Keratinocyte (primary cell): ENCODE data around the gene CCDC33. TPM values are rescaled to one million over a fixed set of nuclear protein-coding genes. Genes with fewer than 3 reads are reported as not detected.

Experiments
- DNase-seq: peaks from one replicate; pipeline ENCODE4 v3.0.0-alpha.2; 2011; ENCODE audit warnings: low read depth, missing footprints, low spot score
- FAIRE-seq: peaks from 2 replicates; lab custom pipeline; 2011; peaks lifted over from hg19 to GRCh38; lab: Jason Lieb, UNC
- H2AFZ ChIP-seq: 2 replicates; pipeline ENCODE4 v1.6.0; 2012; ENCODE audit warnings: low read length, control low read depth, inconsistent platforms; ENCODE audit not compliant: control insufficient read depth
- H3K27ac ChIP-seq: 2 replicates; pipeline ENCODE4 v1.5.1; 2011; ENCODE audit warnings: low read length; ENCODE audit not compliant: control insufficient read depth, insufficient read depth
- H3K27me3 ChIP-seq: 3 replicates; pipeline ENCODE4 v1.6.0; 2011; ENCODE audit warnings: low read length; ENCODE audit not compliant: control insufficient read depth, insufficient read depth; ENCODE audit errors: extremely low read depth
- H3K36me3 ChIP-seq, 2 experiments: 2 replicates in 1 of 2; 3 replicates in 1 of 2; pipeline ENCODE4 v1.5.1; 2011; ENCODE audit warnings: low read length in 2 of 2, mild to moderate bottlenecking in 1 of 2; ENCODE audit not compliant: control insufficient read depth in 2 of 2, insufficient read depth in 2 of 2; ENCODE audit errors: extremely low read depth in 1 of 2
- H3K4me1 ChIP-seq: 3 replicates; pipeline ENCODE4 v1.5.1; 2011; ENCODE audit warnings: low read length; ENCODE audit not compliant: control insufficient read depth, insufficient read depth; ENCODE audit errors: extremely low read depth
- H3K4me2 ChIP-seq: 3 replicates; pipeline ENCODE4 v1.6.0; 2011; ENCODE audit warnings: low read depth, low read length; ENCODE audit not compliant: control insufficient read depth, insufficient read depth; ENCODE audit errors: extremely low read depth
- H3K4me3 ChIP-seq, 3 experiments: fragments of 200-600 bp in 1 of 3; sonication (generic) in 1 of 3; 2 replicates in 2 of 3; 3 replicates in 1 of 3; pipeline ENCODE4 v1.5.1; 2011 to 2016; ENCODE audit warnings: low read length in 3 of 3, mild to moderate bottlenecking in 3 of 3, control low read depth in 2 of 3, inconsistent platforms in 1 of 3, low read depth in 1 of 3, mixed read lengths in 1 of 3, mixed run types in 1 of 3, moderate library complexity in 1 of 3; ENCODE audit not compliant: control insufficient read depth in 2 of 3, insufficient read depth in 2 of 3; ENCODE audit errors: extremely low read depth in 1 of 3
- H3K79me2 ChIP-seq: 2 replicates; pipeline ENCODE4 v1.6.0; 2012; ENCODE audit warnings: low read length; ENCODE audit not compliant: control insufficient read depth, insufficient read depth
- H3K9ac ChIP-seq: 3 replicates; pipeline ENCODE4 v1.6.0; 2011; ENCODE audit warnings: low read length; ENCODE audit not compliant: control insufficient read depth, insufficient read depth; ENCODE audit errors: extremely low read depth
- H3K9me1 ChIP-seq: 3 replicates; pipeline ENCODE4 v1.6.0; 2011; ENCODE audit warnings: low read length; ENCODE audit not compliant: control insufficient read depth, insufficient read depth; ENCODE audit errors: extremely low read depth
- H3K9me3 ChIP-seq: 2 replicates; pipeline ENCODE4 v1.5.1; 2012; ENCODE audit warnings: low read depth, low read length; ENCODE audit not compliant: control insufficient read depth
- H4K20me1 ChIP-seq: 3 replicates; pipeline ENCODE4 v1.6.0; 2011; ENCODE audit warnings: low read length; ENCODE audit not compliant: control insufficient read depth, insufficient read depth; ENCODE audit errors: extremely low read depth
- EZH2 ChIP-seq: IDR thresholded peaks from one replicate; pipeline ENCODE4 v1.6.1; 2012; ENCODE audit warnings: inconsistent platforms, mild to moderate bottlenecking, low read length, moderate library complexity
- dilution Hi-C: fragments of 300-500 bp; cut with MboI; formaldehyde crosslinking; loops from one replicate; pipeline ENCODE4 v1.7.0; 2020; ENCODE audit warnings: low sequenced_read_pairs; ENCODE audit not compliant: extremely low pct_ligation_motif_present
- polyA plus RNA-seq, 5 experiments: library from polyadenylated mRNA; depleted of rRNA in 3 of 5; stranded (reverse) in 3 of 5; stranded (forward) in 1 of 5; unstranded in 1 of 5; fragments of >200 nt; gene quantifications; 1 replicate in 1 of 5; 2 replicates in 3 of 5; 3 replicates in 1 of 5; pipeline versions ENCODE4 v1.2.1 to v1.2.3, GENCODE V29; 2011 to 2012; ENCODE audit warnings: missing spikeins in 2 of 5, low read depth in 1 of 5, low replicate concordance in 1 of 5
- TF ChIP-seq, protein P1 (sequence below), 3 experiments: IDR thresholded peaks in 1 of 3; conservative IDR thresholded peaks in 1 of 3; optimal IDR thresholded peaks in 1 of 3; 2 replicates in 2 of 3; 3 replicates in 1 of 3; pipeline versions ENCODE3 to v1.5.1; 2011; ENCODE audit warnings: low read length in 3 of 3, mild to moderate bottlenecking in 3 of 3, moderate library complexity in 2 of 3, control low read depth in 1 of 3, inconsistent platforms in 1 of 3; ENCODE audit not compliant: insufficient read depth in 2 of 3; ENCODE audit errors: extremely low read depth in 1 of 3

The CCDC33 gene
- polyA plus RNA-seq, 1 donor (not counting 4 experiments of a cell fraction or from before 2014, with no cell fraction given) = not detected

DNA sequence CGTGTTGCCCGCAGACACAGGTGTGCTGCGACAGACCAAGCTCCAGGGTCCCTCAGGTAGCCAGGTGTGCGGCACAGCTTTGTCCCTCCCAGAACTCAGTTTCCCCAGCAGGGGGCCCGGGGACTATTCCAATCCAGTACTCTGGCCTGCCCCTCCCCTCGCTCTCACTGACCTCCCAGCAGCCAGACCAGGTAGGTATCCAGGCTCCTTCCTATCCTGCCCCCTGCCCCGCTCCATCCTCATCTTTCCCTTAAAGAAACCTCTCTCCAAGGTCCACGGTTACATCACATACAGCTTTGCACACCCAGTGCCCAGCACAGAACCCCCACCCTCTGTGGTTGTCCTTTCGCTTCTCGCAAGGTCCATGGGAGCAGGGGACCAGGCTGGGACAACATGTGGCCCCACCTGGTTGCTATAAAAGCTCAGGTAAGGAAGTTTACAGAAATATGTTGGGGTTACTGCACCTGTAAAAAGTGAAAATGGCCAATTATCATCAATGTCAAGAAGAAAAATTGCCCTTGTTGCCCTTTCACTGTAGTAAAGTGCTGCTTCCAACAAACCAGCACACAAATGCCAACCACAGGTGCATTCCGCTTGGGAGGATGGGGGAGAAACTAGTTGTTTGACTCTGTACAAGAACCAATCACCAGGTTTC lies 138.6 kb downstream of the CCDC33 start:
- H3K4me2 ChIP-seq = peak overlapping the region; percentile 99
- peaks cover 25% of the 10 kb centered on the region for H3K4me1 ChIP-seq
- H4K20me1 ChIP-seq = no peaks in the 10 kb centered on the region
- no peak for DNase-seq
- H3K27ac ChIP-seq = no peak overlapping the region
- no peaks in the 10 kb centered on the region for H3K9me3 ChIP-seq
- peak overlapping the region; percentile 54 for H2AFZ ChIP-seq
- dilution Hi-C loops = no loop called here
- peaks cover 4% of the 10 kb centered on the region for H3K9me1 ChIP-seq
- no peaks in the 10 kb centered on the region for H3K36me3 ChIP-seq
- H3K9ac ChIP-seq = peak overlapping the region; percentile 22
- H3K4me3 ChIP-seq = peak overlapping the region; percentile 44 to 61 (median 47)
- no peak for TF ChIP-seq EZH2
- TF ChIP-seq, protein P1, sequence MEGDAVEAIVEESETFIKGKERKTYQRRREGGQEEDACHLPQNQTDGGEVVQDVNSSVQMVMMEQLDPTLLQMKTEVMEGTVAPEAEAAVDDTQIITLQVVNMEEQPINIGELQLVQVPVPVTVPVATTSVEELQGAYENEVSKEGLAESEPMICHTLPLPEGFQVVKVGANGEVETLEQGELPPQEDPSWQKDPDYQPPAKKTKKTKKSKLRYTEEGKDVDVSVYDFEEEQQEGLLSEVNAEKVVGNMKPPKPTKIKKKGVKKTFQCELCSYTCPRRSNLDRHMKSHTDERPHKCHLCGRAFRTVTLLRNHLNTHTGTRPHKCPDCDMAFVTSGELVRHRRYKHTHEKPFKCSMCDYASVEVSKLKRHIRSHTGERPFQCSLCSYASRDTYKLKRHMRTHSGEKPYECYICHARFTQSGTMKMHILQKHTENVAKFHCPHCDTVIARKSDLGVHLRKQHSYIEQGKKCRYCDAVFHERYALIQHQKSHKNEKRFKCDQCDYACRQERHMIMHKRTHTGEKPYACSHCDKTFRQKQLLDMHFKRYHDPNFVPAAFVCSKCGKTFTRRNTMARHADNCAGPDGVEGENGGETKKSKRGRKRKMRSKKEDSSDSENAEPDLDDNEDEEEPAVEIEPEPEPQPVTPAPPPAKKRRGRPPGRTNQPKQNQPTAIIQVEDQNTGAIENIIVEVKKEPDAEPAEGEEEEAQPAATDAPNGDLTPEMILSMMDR (optimal IDR thresholded peaks at IDR 0.05 in 1 of 3, IDR thresholded peaks at IDR 0.05 in 1 of 3, conservative IDR thresholded peaks at IDR 0.05 in 1 of 3; ENCODE audit: extremely low read depth in 1 of 3, insufficient read depth in 2 of 3, low read length in 3 of 3) = peak; percentile 16 to 37 (median 35)
- H3K79me2 ChIP-seq = no peaks in the 10 kb centered on the region
- no peak for FAIRE-seq
- H3K27me3 ChIP-seq = peaks cover 26% of the 10 kb centered on the region

DNA sequence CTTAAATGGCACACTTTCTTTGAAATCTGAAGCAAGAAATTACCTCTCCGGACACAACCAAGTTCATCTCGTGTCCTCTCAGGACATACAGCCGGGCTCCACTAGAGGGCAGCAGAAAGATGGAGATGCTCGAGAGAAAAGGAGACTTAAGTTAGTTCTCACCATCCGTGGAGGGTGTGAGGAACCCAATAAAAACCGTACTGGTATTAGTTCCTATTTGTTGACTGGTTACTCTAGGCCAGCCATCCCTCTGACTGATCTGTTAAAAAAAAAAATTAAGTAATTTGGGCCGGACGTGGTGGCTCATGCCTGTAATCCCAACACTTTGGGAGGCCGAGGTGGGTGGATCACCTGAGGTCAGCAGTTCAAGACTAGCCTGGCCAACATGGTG lies 139.2 kb downstream of the CCDC33 start:
- Histone ChIP-seq H3K9ac (no peak overlapping the region), H3K36me3 (no peaks in the 10 kb centered on the region), H3K9me3 (no peaks in the 10 kb centered on the region), H3K4me2 (peak overlapping the region; percentile 99), H3K79me2 (no peaks in the 10 kb centered on the region), H4K20me1 (no peaks in the 10 kb centered on the region), H3K4me3 (no peak overlapping the region), H2AFZ (no peak overlapping the region), H3K27ac (no peak overlapping the region), H3K27me3 (peaks cover 26% of the 10 kb centered on the region), H3K9me1 (peaks cover 4% of the 10 kb centered on the region), H3K4me1 (peaks cover 25% of the 10 kb centered on the region)
- no peak for DNase-seq
- dilution Hi-C loops = no loop called here
- FAIRE-seq = peak; percentile 88
- TF ChIP-seq, protein P1 (optimal IDR thresholded peaks at IDR 0.05 in 1 of 3, IDR thresholded peaks at IDR 0.05 in 1 of 3, conservative IDR thresholded peaks at IDR 0.05 in 1 of 3; ENCODE audit: extremely low read depth in 1 of 3, insufficient read depth in 2 of 3, low read length in 3 of 3) = peak; percentile 79 to 95 (median 83)
- TF ChIP-seq EZH2 = no peak
